NB4 (cell line): ENCODE data around the gene POLDIP3.

Source experiments
- DNase-seq: peaks from one replicate; pipeline ENCODE4 v3.0.0; 2010; ENCODE audit warnings: low read depth
- H3K4me3 ChIP-seq: one replicate; pipeline ENCODE4 v1.5.1; 2011; ENCODE audit warnings: mild to moderate bottlenecking, low read depth, low read length, moderate library complexity
- MYC ChIP-seq: IDR thresholded peaks from 2 replicates; pipeline ENCODE4 v1.6.1; 2011; ENCODE audit warnings: low read depth, low read length
- POLR2A ChIP-seq: IDR thresholded peaks from 2 replicates; pipeline ENCODE4 v1.6.1; 2011; ENCODE audit warnings: mild to moderate bottlenecking; ENCODE audit not compliant: insufficient read length; ENCODE audit errors: extremely low read depth
- TF ChIP-seq, protein P1 (sequence below): IDR thresholded peaks from one replicate; pipeline ENCODE4 v1.5.1; 2012; ENCODE audit warnings: low read depth, low read length
- TF ChIP-seq, protein P2 (sequence below): IDR thresholded peaks from 2 replicates; pipeline ENCODE4 v1.6.1; 2011; ENCODE audit warnings: low read depth, low read length

POLDIP3 gene

GRCh38 chr22:42641801-42642413 lies 27.2 kb upstream of the POLDIP3 start:
- TF ChIP-seq, protein P1, sequence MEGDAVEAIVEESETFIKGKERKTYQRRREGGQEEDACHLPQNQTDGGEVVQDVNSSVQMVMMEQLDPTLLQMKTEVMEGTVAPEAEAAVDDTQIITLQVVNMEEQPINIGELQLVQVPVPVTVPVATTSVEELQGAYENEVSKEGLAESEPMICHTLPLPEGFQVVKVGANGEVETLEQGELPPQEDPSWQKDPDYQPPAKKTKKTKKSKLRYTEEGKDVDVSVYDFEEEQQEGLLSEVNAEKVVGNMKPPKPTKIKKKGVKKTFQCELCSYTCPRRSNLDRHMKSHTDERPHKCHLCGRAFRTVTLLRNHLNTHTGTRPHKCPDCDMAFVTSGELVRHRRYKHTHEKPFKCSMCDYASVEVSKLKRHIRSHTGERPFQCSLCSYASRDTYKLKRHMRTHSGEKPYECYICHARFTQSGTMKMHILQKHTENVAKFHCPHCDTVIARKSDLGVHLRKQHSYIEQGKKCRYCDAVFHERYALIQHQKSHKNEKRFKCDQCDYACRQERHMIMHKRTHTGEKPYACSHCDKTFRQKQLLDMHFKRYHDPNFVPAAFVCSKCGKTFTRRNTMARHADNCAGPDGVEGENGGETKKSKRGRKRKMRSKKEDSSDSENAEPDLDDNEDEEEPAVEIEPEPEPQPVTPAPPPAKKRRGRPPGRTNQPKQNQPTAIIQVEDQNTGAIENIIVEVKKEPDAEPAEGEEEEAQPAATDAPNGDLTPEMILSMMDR, result no peak
- TF ChIP-seq, protein P2, sequence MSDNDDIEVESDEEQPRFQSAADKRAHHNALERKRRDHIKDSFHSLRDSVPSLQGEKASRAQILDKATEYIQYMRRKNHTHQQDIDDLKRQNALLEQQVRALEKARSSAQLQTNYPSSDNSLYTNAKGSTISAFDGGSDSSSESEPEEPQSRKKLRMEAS, result no peak
- TF ChIP-seq POLR2A (no peak), MYC (no peak)

GRCh38 chr22:42639541-42640241 lies 25.0 kb upstream of the POLDIP3 start:
- no peak overlapping the region for H3K4me3 ChIP-seq
- DNase-seq, result no peak
- no peak for TF ChIP-seq POLR2A
- TF ChIP-seq, protein P2, result no peak
- TF ChIP-seq MYC, result no peak
- TF ChIP-seq, protein P1, result no peak

More at GRCh38 chr22:42641801-42642413, 27.2 kb upstream of the POLDIP3 start:
- no peak for DNase-seq
- no peak overlapping the region for H3K4me3 ChIP-seq

GRCh38 chr22:42637555-42637954 lies 22.9 kb upstream of the POLDIP3 start:
- no peak for TF ChIP-seq POLR2A
- no peak for TF ChIP-seq MYC
- TF ChIP-seq, protein P2, result no peak
- TF ChIP-seq, protein P1, result no peak
- H3K4me3 ChIP-seq, result no peak overlapping the region
- no peak for DNase-seq

DNA sequence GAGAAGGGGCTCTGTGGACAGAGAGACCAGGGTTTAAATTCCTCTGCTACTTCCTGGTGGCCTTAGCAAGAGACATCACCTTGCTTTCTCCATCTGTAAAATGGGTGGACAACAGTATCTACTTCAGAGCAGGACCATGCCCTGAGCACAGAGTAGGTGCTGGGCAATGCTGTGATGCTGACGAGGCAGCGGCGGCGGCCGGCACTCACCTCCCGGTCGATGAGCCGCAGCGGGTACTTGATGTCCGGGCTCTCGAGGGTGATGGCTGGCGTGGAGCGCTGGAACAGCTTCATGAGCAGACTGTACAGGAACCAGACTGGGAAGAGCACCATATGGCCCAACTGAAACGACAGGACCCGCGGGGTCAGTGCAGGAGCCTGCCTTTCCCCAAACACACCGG lies 21.8 kb upstream of the POLDIP3 start:
- no peak for DNase-seq
- H3K4me3 ChIP-seq, result no peak overlapping the region
- TF ChIP-seq, protein P2, result no peak
- TF ChIP-seq POLR2A, result no peak
- TF ChIP-seq, protein P1, result no peak
- TF ChIP-seq MYC, result no peak

GRCh38 chr22:42635531-42635930 lies 20.8 kb upstream of the POLDIP3 start:
- TF ChIP-seq, protein P1, result no peak
- TF ChIP-seq POLR2A (no peak), MYC (no peak)
- H3K4me3 ChIP-seq, result no peak overlapping the region
- DNase-seq, result no peak

DNA sequence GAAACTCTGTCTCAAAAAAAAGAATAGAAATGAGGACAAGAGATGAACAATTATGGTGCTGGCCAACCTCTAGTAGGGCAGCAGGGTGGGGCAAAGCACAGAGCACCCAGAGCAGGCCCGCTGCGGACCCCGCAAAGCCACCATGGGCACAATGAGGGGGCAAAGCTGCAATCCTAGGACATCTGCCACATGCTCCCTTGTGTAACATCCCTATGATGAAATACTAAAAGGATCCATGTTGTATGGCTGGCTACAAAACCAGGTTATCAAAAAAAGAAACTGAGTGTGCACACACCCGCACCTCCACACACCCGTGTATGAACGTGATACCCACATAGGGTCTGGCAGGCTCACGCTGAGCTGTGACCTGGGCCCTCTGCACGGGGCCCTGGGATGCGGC lies 18.3 kb upstream of the POLDIP3 start:
- H3K4me3 ChIP-seq, result no peak overlapping the region
- no peak for TF ChIP-seq MYC
- TF ChIP-seq, protein P1, result no peak
- TF ChIP-seq, protein P2, result no peak
- TF ChIP-seq POLR2A, result no peak
- DNase-seq, result no peak
